ENCODE measurements around the gene CTNNBIP1.

Gene CTNNBIP1

DNA sequence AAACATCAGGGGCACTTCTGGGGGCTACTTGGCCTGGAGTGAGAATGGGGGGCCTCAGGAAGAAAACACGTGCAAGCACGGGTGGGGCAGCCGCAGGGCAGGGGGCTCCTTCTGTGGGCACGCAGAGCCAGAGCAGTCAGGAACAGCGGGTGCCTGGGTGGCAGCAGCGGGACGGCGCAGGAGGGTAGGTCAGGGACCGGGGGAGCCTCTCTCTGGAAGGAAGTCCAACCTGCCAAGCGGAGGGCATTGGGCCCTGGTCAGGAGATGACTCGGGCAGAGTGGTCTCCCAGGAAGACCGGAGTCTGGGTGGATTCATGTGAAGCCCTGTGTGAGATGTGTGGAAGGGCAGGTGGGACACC is 27.1 kb downstream of the CTNNBIP1 start:
- H3K27ac ChIP-seq: peak overlapping the region in 6 of 21 experiments; percentile 0 to 63 (median 38)
- H3K4me3 ChIP-seq: no peak overlapping the region

DNA sequence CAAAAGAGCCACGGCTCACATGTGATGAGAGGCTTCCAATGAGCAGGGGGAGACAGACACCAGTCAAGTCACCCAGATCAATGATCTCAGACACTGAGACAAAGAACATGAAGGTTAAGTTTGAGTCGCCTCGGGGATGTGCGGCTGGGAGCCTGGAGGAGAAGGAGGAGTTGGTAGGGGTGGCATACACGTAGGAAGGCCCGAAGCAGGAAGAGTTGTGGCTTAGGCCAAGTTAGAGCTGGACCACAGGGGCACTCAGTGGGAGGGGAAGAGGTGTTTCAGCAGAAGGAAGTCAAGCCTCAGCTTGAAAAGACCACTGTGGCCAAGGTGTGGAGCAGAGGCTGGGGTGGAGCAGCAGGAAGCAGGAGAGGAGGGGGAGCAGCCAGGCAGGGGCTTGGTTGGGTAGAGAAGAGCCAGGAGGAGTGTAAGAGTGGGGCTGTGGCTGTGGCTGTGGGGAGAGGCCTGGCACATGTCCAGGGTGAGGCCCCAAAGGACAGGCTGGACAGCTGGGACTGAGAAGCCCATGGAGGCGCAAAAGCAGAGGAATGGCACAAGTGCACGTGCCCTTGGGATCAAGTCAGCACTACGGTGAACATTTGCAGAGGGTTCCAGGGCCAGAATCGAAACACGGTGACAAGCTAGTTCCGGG is 27.6 kb downstream of the CTNNBIP1 start:
- Histone ChIP-seq H3K4me3 (no peak overlapping the region), H3K27ac (peak overlapping the region in 7 of 21 experiments; percentile 8 to 63 (median 37))

DNA sequence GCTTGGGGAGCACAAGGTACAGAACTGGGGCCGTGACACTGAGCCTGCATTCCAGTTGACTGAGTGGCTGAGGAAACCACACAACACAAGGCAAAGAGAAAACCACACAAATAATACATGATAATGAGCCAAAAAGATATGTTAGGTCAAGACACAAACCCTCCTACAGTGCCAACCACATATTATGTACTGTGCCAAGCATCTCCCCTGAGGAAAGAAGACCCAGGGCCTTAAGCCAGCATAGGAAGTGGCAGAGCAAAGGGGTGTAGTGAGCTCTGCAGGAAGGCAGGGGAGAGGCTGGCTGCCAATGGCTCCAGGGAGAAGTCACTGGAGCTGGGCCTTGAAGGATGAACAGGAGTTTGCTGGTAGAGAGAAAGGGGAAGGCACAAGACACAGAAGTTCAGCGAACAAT is 28.2 kb downstream of the CTNNBIP1 start:
- Histone ChIP-seq H3K4me3 (no peak overlapping the region), H3K27ac (peak overlapping the region in 7 of 21 experiments; percentile 16 to 63 (median 37))

DNA sequence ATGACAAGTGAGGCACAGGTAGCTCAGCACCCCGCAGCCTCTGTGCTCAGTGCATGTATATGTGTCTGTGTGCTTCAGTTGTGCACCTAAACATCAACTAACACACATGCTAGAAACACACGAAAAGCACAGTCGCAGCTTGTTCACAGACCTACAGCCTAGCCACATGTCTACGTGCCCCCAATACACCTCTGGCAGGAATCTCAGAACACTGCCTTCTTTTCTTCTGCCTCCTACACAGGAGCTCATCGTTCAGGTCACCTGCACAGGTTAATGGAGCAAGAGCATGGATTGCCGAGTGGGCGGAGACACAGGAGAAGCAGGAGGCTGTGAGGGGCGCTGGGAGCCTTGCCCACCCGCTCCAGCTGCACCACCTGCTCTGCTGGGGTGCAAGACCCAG is 31.7 kb downstream of the CTNNBIP1 start:
- H3K4me3 ChIP-seq: no peak overlapping the region
- H3K27ac ChIP-seq: peak overlapping the region in 4 of 21 experiments; percentile 16 to 54 (median 42)

DNA sequence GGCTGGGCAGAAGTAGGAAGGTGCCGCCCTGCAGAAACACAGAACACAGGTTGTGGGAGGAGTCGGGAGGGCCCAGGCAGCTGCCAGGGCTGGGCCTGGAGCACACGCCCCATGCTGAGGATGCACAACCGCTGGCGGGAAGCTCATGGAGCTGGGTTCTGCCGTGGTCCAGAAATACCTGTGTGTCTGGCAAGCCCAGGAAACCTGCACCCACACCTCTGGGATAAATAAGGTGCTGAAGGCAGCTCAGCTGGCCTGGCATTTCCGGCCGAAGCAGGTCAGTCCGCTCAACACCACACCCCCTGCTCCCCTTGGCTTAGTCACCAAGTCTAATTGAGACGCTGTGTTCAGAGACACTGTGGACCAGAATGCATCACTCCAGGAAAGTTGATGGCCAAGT is 32.1 kb downstream of the CTNNBIP1 start:
- Histone ChIP-seq H3K4me3 (no peak overlapping the region), H3K27ac (peak overlapping the region in 5 of 21 experiments; percentile 23 to 46 (median 43))

DNA sequence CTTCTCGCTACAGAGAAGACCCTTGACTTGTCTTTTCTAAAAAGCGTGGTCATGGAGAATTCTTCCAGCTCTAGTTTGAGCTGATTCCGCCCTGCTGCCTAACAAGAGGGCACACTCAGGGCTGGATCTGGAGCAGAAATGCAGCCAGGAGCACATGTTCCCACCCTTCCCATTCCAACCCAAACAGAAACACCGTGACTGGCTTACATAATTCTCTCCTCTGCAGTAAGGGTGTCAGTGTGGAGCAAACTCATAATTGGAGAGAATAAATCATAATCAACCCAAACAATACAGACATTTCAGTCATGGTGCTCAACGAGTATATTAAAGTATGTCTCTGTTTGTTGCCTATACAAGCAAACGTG is 34.5 kb downstream of the CTNNBIP1 start:
- H3K4me3 ChIP-seq: peak overlapping the region in 2 of 7 experiments; percentile 3 to 5
- H3K27ac ChIP-seq: peak overlapping the region in 9 of 21 experiments; percentile 19 to 73 (median 48)

DNA sequence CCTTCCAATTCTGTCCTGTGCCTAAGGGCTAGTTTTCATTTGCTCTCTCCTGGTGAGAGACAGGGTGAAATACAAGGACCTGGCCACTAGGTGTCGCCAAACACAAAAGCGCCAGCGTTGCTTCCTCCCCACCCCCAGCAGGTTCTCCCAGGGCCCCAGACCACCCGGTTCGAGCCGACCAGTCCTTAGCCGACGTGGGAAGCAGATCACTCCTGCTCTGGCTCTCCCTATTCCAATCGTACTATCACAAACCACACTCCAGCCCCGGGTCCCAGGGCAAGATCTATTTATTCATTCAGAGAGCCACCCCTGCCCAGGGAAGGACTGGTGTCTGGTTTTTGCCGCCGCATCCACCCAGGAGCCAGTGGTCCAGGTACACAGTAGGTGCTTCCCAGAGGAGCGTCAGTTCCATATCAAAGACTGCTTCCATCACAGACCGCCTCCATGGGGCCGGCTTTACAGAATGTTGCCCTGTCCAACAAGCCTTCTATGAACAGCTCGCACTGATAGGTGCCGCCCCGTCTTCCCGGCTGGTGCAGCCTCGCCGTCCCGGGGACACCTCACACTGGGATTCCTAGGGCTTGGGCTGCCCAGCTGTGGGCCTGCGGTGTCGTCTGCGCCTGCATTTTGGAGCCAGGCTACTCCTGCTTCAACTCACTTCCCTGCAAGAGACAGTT is 35.0 kb downstream of the CTNNBIP1 start:
- Histone ChIP-seq H3K4me3 (peak overlapping the region in 2 of 7 experiments; percentile 3 to 5), H3K27ac (peak overlapping the region in 10 of 21 experiments; percentile 3 to 73 (median 44))

DNA sequence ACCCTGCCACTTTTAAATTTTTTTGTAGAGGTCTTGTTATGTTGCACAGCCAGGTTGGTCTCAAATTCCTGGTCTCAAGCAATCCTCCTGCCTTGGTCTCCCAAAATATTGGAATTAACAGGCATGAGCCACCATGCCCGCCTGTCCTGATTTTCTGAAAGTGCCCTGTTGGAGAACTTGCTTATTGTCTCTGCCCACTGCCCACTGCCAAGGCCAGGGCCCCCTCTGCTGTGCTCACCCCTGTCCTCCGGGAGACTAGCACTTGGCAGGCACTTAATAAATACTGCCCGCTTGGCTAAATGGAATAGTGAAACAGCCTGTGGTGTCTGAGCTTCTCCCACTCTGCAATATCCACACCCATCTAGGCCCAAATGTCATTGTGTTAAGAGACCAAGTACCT is 35.7 kb downstream of the CTNNBIP1 start:
- peak overlapping the region in 6 of 21 experiments; percentile 3 to 66 (median 12) for H3K27ac ChIP-seq
- H3K4me3 ChIP-seq: no peak overlapping the region

DNA sequence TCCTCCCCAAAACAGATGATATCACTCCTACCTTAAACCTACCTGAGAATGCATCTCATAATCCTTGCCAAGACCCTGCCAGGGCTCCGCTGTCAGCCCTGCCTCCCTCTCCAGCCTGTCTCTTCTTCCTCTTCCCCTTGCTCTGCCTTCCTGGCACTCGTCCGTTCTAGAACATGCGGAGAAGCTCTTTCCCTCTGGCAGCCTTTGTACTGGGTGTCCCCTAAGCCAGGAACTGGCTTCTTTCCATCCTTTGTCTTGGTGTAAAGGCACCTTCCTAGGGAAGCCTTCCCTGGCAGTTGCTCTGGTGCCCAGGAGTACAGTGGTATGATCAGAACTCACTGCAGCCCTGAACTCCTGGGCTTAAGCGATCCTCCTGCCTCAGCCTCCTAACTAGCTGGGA is 36.1 kb downstream of the CTNNBIP1 start:
- peak overlapping the region in 4 of 21 experiments; percentile 3 to 66 (median 28) for H3K27ac ChIP-seq
- H3K4me3 ChIP-seq: no peak overlapping the region

DNA sequence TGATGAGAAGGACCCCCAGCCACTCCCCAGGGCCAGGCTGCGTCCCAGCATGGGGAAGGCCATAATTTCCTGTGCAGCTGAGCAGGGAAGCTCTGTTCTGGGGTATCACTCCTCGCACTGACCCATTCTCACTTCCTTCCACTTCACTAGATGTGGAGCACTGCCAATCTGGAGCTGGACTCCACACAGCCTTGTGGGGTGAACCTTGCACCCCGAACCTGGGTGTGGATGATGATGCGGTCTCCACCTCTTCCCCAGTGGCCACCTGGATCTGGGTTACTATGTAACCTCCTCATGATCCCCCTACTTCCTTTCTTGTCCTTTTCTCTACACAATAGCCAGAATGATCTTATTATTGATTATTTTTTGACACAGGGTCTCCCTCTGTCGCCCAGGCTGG is 36.7 kb downstream of the CTNNBIP1 start:
- no peak overlapping the region for H3K4me3 ChIP-seq
- peak overlapping the region in 3 of 21 experiments; percentile 16 to 66 (median 56) for H3K27ac ChIP-seq

DNA sequence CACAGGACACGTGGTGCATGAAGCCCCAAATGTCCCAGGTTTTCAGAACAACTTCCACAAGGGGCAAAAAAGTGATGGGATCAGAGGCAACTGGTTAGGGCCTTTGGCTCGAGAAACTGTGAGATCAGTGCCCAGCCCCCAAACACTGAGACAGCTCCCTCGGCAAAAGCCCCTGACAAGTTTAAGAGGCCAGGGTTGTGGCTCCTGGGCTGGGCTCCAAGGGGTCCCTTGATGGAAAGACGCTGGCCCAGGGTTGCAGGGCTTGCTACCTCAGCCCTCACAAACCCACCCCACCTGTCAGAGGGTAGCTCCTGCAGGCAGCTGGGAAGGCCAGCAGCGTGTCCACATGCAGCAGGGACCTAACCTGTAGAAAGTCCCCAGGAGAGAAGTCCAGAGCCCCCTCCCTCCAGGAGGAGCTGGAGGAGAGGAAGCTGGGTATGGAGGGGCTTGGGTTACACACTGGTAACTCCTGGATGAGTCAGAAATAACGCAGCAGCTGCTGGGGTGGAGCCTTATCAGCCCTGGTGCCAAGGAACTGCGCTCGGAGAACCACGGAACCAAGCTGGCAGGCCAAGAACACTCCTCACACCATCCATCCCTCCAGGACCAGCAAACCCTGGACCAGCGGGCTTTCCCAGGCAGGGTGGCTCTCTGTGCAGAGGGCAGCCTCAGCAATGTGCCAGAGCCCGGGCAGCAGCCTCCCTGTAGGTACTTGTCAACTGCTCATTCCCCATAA is 37.5 kb downstream of the CTNNBIP1 start:
- Histone ChIP-seq H3K27ac (peak overlapping the region in 7 of 21 experiments; percentile 9 to 81 (median 20)), H3K4me3 (no peak overlapping the region)

DNA sequence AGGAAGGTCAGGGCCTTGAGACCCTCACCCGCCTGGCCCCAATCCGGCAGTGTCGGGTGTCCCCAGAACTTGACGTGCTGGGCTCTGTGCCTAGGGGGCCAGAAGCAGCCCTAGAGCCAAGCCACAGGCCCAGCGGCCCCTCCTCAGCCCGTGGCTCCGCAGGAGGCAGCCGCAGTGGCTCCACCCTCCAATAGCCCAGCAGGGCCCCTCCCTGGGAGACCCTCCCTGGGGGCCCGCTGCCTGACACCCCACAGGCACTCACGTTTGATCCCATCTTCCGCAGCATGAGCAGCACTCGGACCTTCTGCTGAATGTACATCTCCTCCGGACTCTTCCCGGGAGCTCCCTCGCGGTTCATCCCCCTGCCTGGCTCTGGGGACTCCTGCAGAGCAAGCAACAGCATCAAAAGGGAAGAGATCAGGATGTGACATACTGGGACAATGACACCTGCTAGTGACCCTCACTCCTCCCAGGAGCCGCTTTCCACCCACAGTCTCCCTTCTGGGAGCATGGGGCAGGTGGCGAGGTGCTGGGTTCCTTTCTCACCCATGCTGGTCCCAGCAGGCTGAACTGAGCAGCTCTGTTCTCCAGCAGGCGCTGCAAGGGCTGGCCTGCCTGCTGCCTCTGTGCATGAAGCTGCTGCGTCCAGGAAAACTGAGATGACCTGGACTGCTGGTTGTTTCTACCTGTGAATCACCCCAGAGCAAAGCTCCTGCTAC is 38.2 kb downstream of the CTNNBIP1 start:
- H3K4me3 ChIP-seq: no peak overlapping the region
- H3K27ac ChIP-seq: peak overlapping the region in 6 of 21 experiments; percentile 9 to 81 (median 54)

DNA sequence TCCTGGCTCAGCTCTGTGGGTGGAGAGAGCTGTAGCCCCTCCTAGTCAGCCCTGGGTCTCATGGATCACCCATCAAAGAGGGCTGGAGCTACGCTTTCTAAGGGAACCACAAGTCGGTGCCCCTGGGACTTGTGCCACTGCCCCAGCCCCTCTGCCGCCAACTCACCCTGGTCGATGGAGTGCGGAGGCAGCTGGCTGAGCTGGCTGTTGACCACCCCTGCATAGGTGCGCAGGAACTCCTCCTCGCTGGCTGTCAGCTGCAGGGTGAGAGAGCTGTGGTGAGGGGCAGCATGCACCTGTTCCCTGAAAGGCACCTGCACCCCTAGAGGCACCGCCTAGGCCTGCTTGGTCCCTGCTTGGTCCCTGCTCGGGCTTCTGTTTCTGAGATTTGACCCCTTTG is 39.0 kb downstream of the CTNNBIP1 start:
- Histone ChIP-seq H3K27ac (peak overlapping the region in 13 of 21 experiments; percentile 23 to 81 (median 51)), H3K4me3 (no peak overlapping the region)

DNA sequence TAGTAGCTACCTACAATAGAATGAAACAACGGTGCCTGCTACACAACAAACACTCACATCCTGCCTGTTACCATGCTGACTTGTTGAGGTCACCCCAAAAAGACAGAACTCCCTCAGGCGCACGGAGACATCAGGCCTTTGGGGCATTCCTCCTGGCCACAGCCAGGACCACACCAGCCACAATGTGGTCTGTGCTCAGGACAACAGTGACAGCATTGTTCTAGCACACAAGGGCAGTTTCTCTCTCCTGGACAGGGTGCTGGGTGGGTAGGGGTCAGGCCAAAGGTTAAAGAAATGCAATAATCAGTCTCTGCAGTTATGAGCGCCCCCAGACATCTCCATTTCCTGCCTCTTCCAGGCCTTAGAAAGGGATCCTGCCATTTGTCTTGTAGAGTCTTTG is 39.5 kb downstream of the CTNNBIP1 start:
- Histone ChIP-seq H3K27ac (peak overlapping the region in 17 of 21 experiments; percentile 6 to 81 (median 51)), H3K4me3 (no peak overlapping the region)

DNA sequence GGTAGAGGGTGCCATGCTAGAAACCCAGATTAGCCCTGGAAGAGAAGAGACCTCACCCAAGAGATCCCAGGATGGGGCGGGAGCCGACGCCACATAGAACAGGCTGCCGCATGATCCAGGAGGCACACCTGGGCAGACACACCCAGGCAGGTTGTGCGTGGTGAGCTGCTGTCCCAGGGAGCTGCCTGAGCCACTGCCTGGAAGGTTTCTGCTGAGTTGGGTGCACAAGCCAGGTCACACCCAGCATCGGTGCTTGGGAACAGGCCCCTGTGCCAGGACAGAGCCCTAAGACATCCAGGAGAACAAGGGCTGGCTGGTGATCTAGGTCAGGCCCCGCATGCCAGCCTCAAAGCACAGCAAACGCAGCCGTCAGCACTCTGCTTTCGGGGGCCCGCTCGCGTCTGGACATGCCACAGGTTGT is 40.2 kb downstream of the CTNNBIP1 start:
- Histone ChIP-seq H3K4me3 (no peak overlapping the region), H3K27ac (peak overlapping the region in 18 of 21 experiments; percentile 6 to 81 (median 60))

DNA sequence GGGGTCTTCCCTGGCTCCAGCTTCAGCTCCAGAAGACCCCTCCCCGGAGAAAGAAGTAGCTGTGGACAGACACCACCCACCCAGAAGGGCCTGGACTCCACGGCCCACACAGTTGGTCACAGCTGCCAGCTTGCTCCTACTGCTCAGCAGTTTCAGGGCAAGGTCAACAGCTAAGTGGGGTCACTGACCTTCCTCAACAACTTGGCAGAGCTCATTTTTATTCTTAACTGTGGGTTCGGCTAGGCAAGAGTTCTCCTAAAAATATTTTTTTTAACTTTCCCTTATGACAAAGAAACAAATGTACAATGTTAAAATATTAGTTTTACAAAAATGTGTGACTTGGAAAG is 41.9 kb downstream of the CTNNBIP1 start:
- Histone ChIP-seq H3K4me3 (no peak overlapping the region), H3K27ac (peak overlapping the region in 5 of 21 experiments; percentile 4 to 81 (median 49))

DNA sequence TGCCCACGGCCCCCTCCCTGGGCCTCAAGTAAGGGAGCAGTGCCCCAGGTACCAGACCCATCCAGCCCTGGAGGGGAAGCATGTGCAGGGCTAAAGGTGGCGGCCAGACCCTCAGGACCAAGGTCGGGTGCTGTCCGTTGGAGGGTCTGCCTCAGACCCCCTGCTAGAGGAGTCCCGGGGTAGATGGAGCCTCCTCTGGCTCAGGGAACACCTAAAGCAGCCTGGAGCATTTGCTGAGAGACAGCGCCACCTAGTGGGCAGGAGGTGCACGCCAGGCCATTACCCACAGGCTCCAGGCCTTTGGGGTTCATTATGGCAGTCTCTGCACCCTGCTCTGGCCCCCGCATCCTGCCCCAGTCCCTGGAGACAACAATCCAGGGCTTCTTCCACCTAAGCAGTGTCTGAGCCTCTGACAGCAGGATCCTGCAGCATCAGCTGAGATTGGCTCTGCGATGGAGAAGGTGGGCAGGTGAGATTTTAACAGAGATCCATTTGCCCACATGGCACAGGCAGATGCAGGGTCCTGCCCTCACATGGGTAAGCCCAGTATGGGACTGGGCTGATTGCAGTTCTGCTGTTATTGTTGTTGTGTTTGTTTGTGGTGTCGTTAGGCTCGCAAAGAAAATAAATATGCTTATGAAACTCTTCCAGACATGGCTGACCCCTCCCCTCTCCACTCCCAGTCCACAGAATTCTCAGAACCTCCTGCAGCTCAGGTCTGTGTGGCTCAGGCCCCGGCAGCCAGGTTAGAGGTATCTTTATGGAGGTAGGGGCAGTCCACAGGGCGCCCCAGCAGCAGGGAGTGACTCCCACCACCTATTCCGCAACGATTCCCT is 42.4 kb downstream of the CTNNBIP1 start:
- Histone ChIP-seq H3K27ac (peak overlapping the region in 4 of 21 experiments; percentile 19 to 81 (median 60)), H3K4me3 (no peak overlapping the region)

DNA sequence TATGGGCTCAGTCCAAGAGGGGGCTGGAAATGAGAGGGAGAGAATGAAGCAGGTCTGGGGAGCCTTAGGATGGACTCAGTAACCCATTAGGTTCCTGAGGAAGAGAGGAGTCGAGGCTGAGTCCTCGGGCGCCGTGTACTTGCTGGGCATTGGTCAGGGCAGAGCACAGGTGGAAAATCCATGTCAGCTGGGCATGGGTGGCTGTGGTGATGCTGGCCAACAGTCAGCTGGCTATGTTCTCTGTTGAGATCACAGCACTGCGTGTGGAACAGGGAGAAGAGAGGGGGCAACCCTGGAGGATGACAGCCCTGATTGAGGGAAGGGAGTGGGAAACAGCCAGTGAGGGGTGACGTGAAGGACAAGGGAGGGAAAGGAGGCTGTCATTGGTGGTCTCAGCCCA is 43.2 kb downstream of the CTNNBIP1 start:
- H3K4me3 ChIP-seq: no peak overlapping the region
- no peak overlapping the region for H3K27ac ChIP-seq

DNA sequence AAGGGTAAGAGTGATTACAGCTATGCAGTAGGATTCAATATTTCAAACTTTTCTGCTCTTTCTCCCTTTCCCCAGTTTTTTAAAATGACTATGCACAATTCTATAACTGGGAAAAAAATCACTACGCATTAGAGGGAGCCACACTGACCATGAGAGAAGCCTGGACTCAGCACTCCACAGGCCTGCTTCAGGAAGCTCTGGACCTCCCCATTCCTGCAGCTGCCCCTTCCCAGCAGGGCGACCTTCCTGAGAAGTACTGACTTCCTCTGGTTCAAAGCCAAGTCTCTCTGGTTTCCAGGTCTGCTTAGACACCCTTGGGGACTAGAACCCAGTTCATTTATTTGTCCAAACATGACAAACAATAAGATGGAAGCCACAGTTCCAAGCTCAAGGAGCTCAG is 44.3 kb downstream of the CTNNBIP1 start:
- H3K4me3 ChIP-seq: no peak overlapping the region
- no peak overlapping the region for H3K27ac ChIP-seq

Data from skin epidermis (tissue), 12 donors.